HG02763 (cell line): ENCODE data around the gene TOGARAM1.
A peak's percentile ranks its signal among the peaks of the same experiment; 100 is the strongest.

Experiments used
- ATAC-seq: cut with Tn5 transposase; IDR thresholded peaks from one replicate; pipeline ENCODE4 v1.9.1; 2021; ENCODE audit warnings: mild to moderate bottlenecking, moderate library complexity; ENCODE audit not compliant: unreplicated experiment

Gene TOGARAM1

GRCh38 chr14:44961554-44962333 is at the start of gene TOGARAM1, which contains the start of gene KLHL28:
Gene TOGARAM1, plus strand, starts transcription at chr14:44962190. Its CDS starts 232 bp downstream, at chr14:44962422.
Gene KLHL28, minus strand, starts transcription at chr14:44961947. Its CDS starts 16,019 bp downstream, at chr14:44945928.
- peak; percentile 94 for ATAC-seq

- no peak for ATAC-seq
Observed at GRCh38 chr14:44914849-44915248, 47.1 kb upstream of the TOGARAM1 start.

- no peak for ATAC-seq
Observed at GRCh38 chr14:44928793-44929192, 33.2 kb upstream of the TOGARAM1 start.

GRCh38 chr14:44935155-44935554 is 26.8 kb upstream of the TOGARAM1 start:
- ATAC-seq: no peak

GRCh38 chr14:44937547-44937946 is 24.4 kb upstream of the TOGARAM1 start:
- ATAC-seq: no peak

GRCh38 chr14:44940211-44940610 is 21.8 kb upstream of the TOGARAM1 start:
- no peak for ATAC-seq

- ATAC-seq: no peak
Observed at GRCh38 chr14:44940944-44941343, 21.0 kb upstream of the TOGARAM1 start.

GRCh38 chr14:44941591-44941990 is 20.4 kb upstream of the TOGARAM1 start:
- no peak for ATAC-seq

- no peak for ATAC-seq
Observed at GRCh38 chr14:44942436-44942835, 19.6 kb upstream of the TOGARAM1 start.

GRCh38 chr14:44944107-44944506 is 17.9 kb upstream of the TOGARAM1 start:
- no peak for ATAC-seq

- ATAC-seq: no peak
Observed at GRCh38 chr14:44945264-44945663, 16.7 kb upstream of the TOGARAM1 start.

- ATAC-seq: no peak
Observed at GRCh38 chr14:44951051-44951450, 10.9 kb upstream of the TOGARAM1 start.

- ATAC-seq: no peak
Observed at GRCh38 chr14:44952391-44953110, 9.4 kb upstream of the TOGARAM1 start.

GRCh38 chr14:44954750-44955149 is 7.2 kb upstream of the TOGARAM1 start:
- no peak for ATAC-seq

GRCh38 chr14:44955528-44955927 is 6.5 kb upstream of the TOGARAM1 start:
- ATAC-seq: no peak

GRCh38 chr14:44956866-44957265 is 5.1 kb upstream of the TOGARAM1 start:
- ATAC-seq: no peak

GRCh38 chr14:44959538-44959937 is 2.5 kb upstream of the TOGARAM1 start:
- no peak for ATAC-seq

GRCh38 chr14:44960146-44960545 is 1.8 kb upstream of the TOGARAM1 start:
- ATAC-seq: no peak

- no peak for ATAC-seq
Observed at GRCh38 chr14:44960646-44961045, 1.3 kb upstream of the TOGARAM1 start.

- no peak for ATAC-seq
Observed at GRCh38 chr14:44961151-44961553, 838 bp upstream of the TOGARAM1 start.

- ATAC-seq: peak; percentile 24
Observed at GRCh38 chr14:44962334-44963043, 499 bp downstream of the TOGARAM1 start.
